ENCODE results near the gene C16orf95. TPM values are rescaled to one million over a fixed set of nuclear protein-coding genes. Genes with fewer than 3 reads are reported as not detected.

C16orf95 gene
- total and polyA plus RNA-seq, 5 experiments from 2014 or later = 1.5 to 4.9 (median 2.6) TPM

DNA sequence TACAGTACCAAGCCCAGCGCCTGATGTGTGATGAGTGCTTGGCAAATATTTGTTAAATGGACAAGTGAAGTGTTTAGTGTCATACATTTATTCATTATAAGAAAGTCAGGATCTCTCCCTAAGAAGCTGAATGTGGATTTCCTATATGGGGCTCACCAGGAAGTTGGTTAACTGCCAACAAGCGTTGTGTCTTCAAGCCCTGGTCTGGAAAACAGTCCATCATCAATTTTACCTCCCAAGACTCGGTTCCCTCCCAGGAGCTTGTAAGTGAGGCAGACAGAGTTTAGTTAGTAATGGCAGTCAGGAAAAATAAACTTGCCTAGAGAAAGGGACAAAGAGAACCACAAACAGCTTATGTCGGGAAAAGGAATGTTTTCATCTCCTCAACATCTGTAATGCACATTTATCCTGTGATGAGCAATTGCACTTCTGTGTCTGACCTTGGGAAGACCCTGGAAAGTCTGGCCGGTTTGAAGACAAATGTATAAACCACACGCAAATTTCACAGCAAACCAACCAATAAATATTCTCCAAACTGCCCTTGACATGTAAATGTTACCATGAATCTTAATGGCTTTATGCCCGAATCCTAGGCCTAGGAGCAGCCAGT, 28.3 kb downstream of the C16orf95 start:
- DNase-seq = no peak
- Mint-ChIP-seq H3K4me3 (no peak overlapping the region), H3K4me1 (no peaks in the 10 kb centered on the region), H3K36me3 (peaks cover 4 to 22% (median 9%) of the 10 kb centered on the region in 3 donors), H3K27ac (no peak overlapping the region), H3K27me3 (no peaks in the 10 kb centered on the region), H3K9me3 (peaks cover 0 to 15% (median 6%) of the 10 kb centered on the region in 9 donors)
- POLR2A ChIA-PET = no interaction called here
- ATAC-seq = no peak

DNA sequence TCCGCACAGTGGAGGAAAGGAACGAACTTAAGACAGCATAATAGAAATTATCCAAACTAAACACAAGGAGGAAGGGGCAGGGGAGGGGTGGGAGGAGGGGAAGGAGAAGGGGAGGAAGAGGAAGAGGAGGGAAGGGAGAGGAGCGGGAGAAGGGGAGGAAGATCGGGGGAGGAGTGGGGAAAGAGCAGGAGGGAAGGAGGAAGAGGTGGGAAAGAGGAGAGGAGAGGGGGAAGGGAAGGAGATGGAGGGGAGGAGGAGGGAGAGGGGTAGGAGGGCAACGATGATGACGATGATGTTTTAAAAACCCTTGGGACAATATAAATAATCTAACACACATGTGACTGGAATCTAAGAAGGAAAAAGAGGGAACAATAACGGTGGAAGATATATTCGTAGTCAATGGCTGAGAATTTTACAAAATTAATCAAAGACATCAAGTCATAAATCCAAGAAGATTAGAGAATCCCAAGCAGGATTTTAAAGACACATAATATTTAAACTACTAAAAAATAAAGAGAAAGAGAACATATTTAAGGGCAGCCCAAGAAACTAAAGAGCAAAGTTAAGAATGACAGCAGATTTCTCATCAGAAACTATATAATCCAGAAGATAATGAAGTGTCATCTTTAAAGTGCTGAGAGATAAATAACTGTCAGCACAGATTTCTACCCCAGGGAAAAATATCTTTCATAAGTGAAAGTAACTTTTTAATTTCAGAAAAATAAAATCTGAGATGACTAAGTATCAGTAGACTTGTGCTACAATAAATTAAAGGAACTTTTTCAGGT, 30.2 kb downstream of the C16orf95 start:
- no peak for ATAC-seq
- peaks cover 0 to 13% (median 4%) of the 10 kb centered on the region in 9 donors for H3K9me3 Mint-ChIP-seq

DNA sequence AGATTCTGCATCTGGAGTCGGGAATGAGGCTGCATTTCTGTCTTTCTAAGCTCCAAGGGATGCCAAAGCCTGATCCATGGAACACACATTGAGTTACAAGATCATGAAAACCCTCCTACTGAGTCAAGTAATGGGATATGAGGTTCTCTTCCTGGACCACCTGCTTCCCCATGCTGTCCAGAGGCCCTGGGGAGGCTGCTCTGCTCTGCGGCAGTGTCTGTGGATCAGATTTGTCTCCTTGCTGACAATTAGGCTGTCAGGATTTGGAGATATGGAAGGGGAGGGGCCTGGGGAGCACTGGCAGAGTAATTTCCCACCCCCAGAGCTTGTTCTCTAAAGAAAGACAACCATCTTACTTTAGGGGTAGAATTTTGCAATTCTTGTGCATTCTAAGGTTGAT, 33.0 kb downstream of the C16orf95 start:
- H3K27me3 Mint-ChIP-seq = peaks cover 0 to 4% (median 0%) of the 10 kb centered on the region in 5 donors
- no peak for ATAC-seq
- no peaks in the 10 kb centered on the region for H3K4me1 Mint-ChIP-seq
- POLR2A ChIA-PET = no interaction called here
- peaks cover 2 to 6% (median 5%) of the 10 kb centered on the region in 3 donors for H3K36me3 Mint-ChIP-seq
- peaks cover 0 to 9% (median 4%) of the 10 kb centered on the region in 9 donors for H3K9me3 Mint-ChIP-seq
- no peak overlapping the region for H3K4me3 Mint-ChIP-seq
- H3K27ac Mint-ChIP-seq = peak overlapping the region in 1 of 10 donors; percentile 29
- DNase-seq = no peak

More for the DNA sequence above, 30.2 kb downstream of the C16orf95 start:
- Mint-ChIP-seq H3K4me1 (no peaks in the 10 kb centered on the region), H3K36me3 (peaks cover 3 to 14% (median 5%) of the 10 kb centered on the region in 3 donors), H3K4me3 (no peak overlapping the region), H3K27ac (peak overlapping the region in 1 of 10 donors; percentile 22), H3K27me3 (peaks cover 0 to under 1% (median 0%) of the 10 kb centered on the region in 5 donors)
- POLR2A ChIA-PET = interaction anchor here (0.8 kb wide), 1 partner anchor 113 kb away, joined by 7 read pairs; no protein-coding TSS in a partner anchor
- DNase-seq = no peak

DNA sequence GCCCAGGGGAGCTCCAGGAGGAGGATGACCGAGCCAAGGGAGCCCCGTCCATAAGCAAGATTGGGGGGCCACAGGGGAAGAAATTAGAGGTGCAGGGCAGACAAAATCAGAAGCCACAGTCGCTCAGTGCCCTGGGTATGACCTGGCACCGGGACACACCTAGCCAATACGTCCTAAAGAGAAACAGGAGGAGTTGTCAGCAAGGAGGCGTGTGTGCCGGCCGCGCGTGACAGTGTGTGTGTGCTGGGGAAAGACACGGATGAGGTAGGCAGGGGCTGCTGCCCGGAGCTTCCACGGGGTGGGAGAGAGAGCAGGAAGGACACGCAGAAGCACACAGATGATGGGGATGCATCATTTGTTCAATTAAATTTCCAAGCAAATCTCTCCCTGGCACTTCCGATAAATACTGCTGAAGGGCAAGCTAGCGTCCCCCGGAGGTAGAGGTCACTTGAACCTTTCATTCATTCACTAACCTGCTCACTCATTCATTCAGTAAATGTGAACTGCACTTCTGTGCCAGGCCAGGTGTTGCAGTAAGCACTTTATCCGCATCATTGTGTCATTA, 38.0 kb downstream of the C16orf95 start:
- Mint-ChIP-seq H3K4me1 (peaks cover 0 to 5% (median 1%) of the 10 kb centered on the region in 4 donors), H3K27me3 (peaks cover 0 to 21% (median 1%) of the 10 kb centered on the region in 5 donors), H3K27ac (no peak overlapping the region), H3K9me3 (no peaks in the 10 kb centered on the region), H3K4me3 (no peak overlapping the region), H3K36me3 (peaks cover 0 to 2% (median 0%) of the 10 kb centered on the region in 3 donors)
- POLR2A ChIA-PET = no interaction called here
- ATAC-seq (no peak), DNase-seq (no peak)

DNA sequence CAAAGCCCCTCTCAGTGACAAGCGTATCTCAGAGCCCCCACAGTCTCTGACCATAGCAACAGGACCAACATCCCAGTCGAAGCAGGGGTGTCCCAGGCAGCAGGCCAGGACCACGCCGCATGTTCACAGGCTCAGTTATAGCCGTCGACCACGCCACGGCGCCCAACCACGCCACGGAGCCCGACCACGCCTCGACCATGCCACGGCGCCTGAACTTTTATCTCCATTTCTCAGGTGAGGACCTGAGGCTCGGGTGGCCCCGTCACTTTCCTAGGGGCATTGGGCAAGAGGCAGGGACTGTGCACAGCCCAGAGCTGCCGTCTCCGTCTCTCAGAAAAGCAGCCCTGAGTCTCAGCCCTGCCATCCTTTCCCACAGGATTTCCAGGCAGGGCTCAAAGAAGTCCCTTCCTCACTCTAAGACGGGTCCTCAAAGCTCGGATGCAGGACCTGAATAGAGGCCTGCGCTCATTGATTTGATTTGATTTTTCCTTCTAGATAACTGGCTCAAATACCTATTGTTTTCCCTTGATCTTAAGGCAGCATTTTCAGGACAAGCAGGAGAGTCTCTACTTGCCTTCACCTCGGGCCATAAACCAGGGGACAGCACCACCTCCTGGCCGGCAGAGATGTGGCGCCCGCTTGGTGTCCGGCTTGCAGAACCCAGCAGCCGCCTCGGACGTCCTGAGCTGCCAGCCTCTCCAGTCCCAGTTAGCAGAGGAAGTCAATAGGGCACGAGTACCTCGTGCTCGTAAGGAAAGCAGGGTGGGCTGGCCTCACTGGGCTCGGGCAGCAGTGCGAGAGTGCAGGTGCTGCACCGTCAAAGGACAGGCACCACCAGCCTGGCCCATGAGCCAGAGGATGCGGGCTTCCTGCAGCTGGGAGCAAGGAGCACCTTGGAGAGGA, 38.8 kb downstream of the C16orf95 start:
- POLR2A ChIA-PET = no interaction called here
- H3K4me1 Mint-ChIP-seq = peaks cover 0 to 5% (median 1%) of the 10 kb centered on the region in 4 donors
- no peak overlapping the region for H3K4me3 Mint-ChIP-seq
- ATAC-seq = no peak
- no peaks in the 10 kb centered on the region for H3K9me3 Mint-ChIP-seq
- H3K27me3 Mint-ChIP-seq = peaks cover 0 to 21% (median 1%) of the 10 kb centered on the region in 5 donors
- DNase-seq = peak in 4 of 10 donors; percentile 6 to 16 (median 14)
- no peak overlapping the region for H3K27ac Mint-ChIP-seq
- H3K36me3 Mint-ChIP-seq = peaks cover 0 to 2% (median 0%) of the 10 kb centered on the region in 3 donors

DNA sequence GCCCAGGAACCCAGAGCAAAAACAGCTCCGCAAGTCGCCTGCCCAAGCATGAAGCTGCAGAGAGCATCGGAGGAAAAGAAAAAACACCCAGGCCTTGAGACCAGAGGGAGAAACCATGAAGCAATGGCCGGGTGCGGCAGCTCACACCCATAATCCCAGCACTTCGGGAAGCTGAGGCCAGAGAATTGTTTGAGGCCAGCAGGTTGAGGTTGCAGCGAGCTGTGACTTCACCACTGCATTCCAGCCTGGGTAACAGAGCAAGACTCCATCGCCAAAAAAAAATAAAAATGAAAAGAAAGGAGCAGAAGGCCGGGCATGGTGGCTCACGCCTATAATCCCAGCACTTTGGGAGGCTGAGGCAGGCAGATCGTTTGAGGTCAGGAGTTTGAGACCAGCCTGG, 40.3 kb downstream of the C16orf95 start:
- peaks cover 0 to 5% (median 1%) of the 10 kb centered on the region in 4 donors for H3K4me1 Mint-ChIP-seq
- no peak for ATAC-seq
- no peak for DNase-seq
- H3K9me3 Mint-ChIP-seq = no peaks in the 10 kb centered on the region
- H3K27me3 Mint-ChIP-seq = peaks cover 0 to 21% (median 0%) of the 10 kb centered on the region in 5 donors
- H3K27ac Mint-ChIP-seq = no peak overlapping the region
- no peak overlapping the region for H3K4me3 Mint-ChIP-seq
- peaks cover 0 to 2% (median 2%) of the 10 kb centered on the region in 3 donors for H3K36me3 Mint-ChIP-seq
- POLR2A ChIA-PET = no interaction called here

DNA sequence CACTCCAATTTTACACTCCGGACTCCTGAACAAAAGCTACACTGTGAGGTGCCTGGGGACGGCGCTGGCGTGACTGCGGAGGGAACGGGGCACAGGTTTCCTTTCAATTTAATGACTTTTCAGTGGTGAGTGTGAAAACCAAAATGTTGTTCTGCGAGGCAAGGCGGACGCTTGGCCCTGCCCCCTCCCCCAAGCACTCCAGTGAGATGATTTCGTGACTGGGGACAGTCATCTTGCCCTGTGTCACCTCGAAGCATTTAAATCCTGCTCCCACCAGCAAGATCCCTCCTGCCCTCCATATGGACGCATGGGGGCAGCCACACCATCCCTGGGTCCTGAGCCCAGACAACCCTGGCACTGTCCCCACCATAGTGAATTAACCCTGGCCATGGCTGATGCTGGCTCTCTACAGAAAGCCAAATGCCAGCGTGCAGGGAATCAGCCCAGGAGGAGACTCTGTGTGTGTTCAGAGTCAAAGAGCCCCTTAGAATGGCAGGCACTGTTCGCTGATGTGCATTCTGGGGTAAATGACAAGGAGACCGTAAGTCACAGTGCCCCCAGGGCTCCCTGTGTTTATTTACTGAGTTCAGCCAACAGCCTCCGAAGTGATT, 41.0 kb downstream of the C16orf95 start:
- H3K27ac Mint-ChIP-seq = no peak overlapping the region
- no peaks in the 10 kb centered on the region for H3K9me3 Mint-ChIP-seq
- no peak overlapping the region for H3K4me3 Mint-ChIP-seq
- DNase-seq = no peak
- POLR2A ChIA-PET = no interaction called here
- ATAC-seq = no peak
- H3K4me1 Mint-ChIP-seq = peaks cover 0 to 5% (median 1%) of the 10 kb centered on the region in 4 donors
- peaks cover 0 to 2% (median 2%) of the 10 kb centered on the region in 3 donors for H3K36me3 Mint-ChIP-seq
- peaks cover 0 to 21% (median 0%) of the 10 kb centered on the region in 5 donors for H3K27me3 Mint-ChIP-seq

DNA sequence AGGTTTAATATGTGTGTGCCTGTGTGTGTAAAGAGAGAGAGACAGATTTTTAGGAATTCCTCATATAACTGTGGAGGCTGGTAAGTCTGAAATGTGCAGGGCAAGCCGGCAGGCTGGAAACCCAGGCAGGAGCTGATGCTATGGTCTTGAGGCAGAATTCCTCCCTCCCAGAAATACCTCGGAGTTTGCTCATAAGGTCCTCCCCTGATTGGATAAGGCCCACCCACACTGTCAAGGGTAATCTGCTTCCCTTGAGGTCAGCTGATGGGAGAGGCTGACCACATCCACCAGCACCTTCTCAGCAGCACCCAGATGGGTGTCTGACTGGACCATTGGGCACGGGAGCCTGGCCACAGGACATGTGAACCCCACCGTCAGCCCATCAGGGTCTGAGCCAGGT, 42.4 kb downstream of the C16orf95 start:
- peaks cover 0 to 5% (median 0%) of the 10 kb centered on the region in 9 donors for H3K9me3 Mint-ChIP-seq
- no peak overlapping the region for H3K4me3 Mint-ChIP-seq
- peaks cover 4 to 5% (median 5%) of the 10 kb centered on the region in 3 donors for H3K36me3 Mint-ChIP-seq
- POLR2A ChIA-PET = no interaction called here
- ATAC-seq (no peak), DNase-seq (no peak)
- H3K27ac Mint-ChIP-seq = no peak overlapping the region
- peaks cover 0 to 5% (median 1%) of the 10 kb centered on the region in 4 donors for H3K4me1 Mint-ChIP-seq
- peaks cover 0 to 21% (median 0%) of the 10 kb centered on the region in 5 donors for H3K27me3 Mint-ChIP-seq

DNA sequence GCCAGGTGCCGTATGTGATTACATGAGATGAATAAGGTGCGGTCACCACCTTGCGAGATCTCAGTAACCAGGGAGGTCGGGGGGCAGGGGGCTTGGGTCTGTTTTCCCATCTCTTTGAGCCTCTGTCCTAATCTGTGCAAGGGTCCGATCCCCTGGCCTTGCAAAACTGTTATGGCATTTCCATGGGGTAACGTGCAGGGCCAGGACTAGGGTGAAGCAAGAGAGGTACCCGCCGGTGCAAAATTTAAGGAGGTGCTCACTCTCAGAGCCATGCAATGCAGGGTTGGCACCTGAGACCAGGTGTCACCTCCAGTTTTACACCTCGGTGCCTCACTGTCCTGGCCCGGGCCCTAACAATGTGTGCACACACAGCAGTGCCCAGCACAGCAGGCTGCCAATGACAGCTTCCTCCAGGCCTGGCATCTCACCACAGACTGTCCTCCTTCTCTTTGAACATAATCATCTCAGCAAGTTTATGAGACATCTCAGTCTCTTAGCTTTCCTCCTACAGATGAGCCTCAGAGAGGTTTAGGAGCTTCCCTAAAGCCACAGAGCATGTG, 43.6 kb downstream of the C16orf95 start:
- POLR2A ChIA-PET = no interaction called here
- no peak overlapping the region for H3K27ac Mint-ChIP-seq
- H3K27me3 Mint-ChIP-seq = peaks cover 0 to 11% (median 0%) of the 10 kb centered on the region in 5 donors
- H3K4me3 Mint-ChIP-seq = no peak overlapping the region
- ATAC-seq (no peak), DNase-seq (no peak)
- H3K36me3 Mint-ChIP-seq = peaks cover 2 to 13% (median 10%) of the 10 kb centered on the region in 3 donors
- peaks cover 0 to 13% (median 0%) of the 10 kb centered on the region in 9 donors for H3K9me3 Mint-ChIP-seq
- H3K4me1 Mint-ChIP-seq = peaks cover 0 to 5% (median under 1%) of the 10 kb centered on the region in 4 donors

DNA sequence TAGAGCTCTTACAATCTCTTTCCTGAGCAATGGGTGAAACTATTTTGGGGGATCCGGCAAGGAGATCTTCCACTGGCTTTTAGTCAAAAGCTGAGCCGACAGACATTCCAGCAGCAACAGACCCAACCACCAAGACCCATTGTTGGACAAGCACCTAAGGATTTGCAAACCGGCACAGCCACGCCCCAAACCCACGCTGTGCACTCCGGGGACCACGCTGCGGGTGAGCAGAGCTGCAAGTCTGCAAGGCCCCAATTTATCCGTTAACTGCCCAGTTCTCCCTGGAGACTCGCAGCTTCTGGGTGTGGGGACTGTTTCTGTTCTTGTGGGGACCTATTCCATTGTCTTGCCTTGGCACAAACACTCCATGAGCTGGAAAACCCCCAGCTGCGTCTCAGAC, 45.9 kb downstream of the C16orf95 start:
- Mint-ChIP-seq H3K9me3 (peaks cover 0 to 13% (median 0%) of the 10 kb centered on the region in 9 donors), H3K4me1 (peaks cover 0 to 5% (median 0%) of the 10 kb centered on the region in 4 donors), H3K27ac (no peak overlapping the region)

DNA sequence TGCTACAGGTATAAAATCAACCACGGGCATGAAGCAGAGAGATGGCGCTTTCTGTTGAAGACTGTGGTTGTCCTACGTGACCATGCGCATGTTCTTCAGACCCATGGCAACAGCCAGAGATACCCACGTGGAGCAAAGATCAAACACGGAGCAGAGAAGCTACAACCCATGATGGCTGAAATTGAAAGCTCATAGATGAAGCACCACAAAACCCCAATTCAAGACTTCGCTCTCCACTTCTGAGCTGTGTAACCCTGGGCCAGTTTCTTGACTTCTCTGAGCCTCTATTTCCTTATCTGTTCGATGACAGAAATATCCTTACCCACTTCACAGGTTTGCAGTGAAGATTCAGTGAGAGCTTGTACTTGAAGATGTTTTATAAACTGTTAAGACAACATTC, 49.6 kb downstream of the C16orf95 start:
- H3K27me3 Mint-ChIP-seq = no peaks in the 10 kb centered on the region
- H3K9me3 Mint-ChIP-seq = peaks cover 0 to 13% (median 0%) of the 10 kb centered on the region in 9 donors
- no peak overlapping the region for H3K4me3 Mint-ChIP-seq

More for the DNA sequence above, 45.9 kb downstream of the C16orf95 start:
- Mint-ChIP-seq H3K27me3 (no peaks in the 10 kb centered on the region), H3K4me3 (no peak overlapping the region), H3K36me3 (peaks cover 2 to 13% (median 10%) of the 10 kb centered on the region in 3 donors)
- no peak for ATAC-seq
- DNase-seq = no peak
- POLR2A ChIA-PET = no interaction called here

More for the DNA sequence above, 49.6 kb downstream of the C16orf95 start:
- H3K27ac Mint-ChIP-seq = peak overlapping the region in 1 of 10 donors; percentile 20
- POLR2A ChIA-PET = no interaction called here
- DNase-seq = no peak
- no peak for ATAC-seq
- H3K4me1 Mint-ChIP-seq = no peaks in the 10 kb centered on the region
- peaks cover 2 to 11% (median 10%) of the 10 kb centered on the region in 3 donors for H3K36me3 Mint-ChIP-seq
